ENCODE results near the gene AQP4. TPM values are rescaled to one million over a fixed set of nuclear protein-coding genes. Genes with fewer than 3 reads are reported as not detected.

The AQP4 gene
- total RNA-seq, 2 experiments from 2014 or later = not detected

GRCh38 chr18:26832302-26832701 is 33.2 kb downstream of the AQP4 start:
- H3K27ac ChIP-seq (ENCODE audit: low read depth, low read length, poor library complexity, severe bottlenecking) = no peak overlapping the region
- no peaks in the 10 kb centered on the region for H4K20me1 ChIP-seq (ENCODE audit: insufficient read depth, low read length)
- H2AFZ ChIP-seq (ENCODE audit: low read length) = no peak overlapping the region
- intact Hi-C loops (cut with micrococcal nuclease; ENCODE audit: unreplicated experiment) = no loop called here
- DNase-seq (ENCODE audit: low spot score) = no peak
- ChIA-PET POLR2A (no interaction called here), CTCF (ENCODE audit: unreplicated experiment) (no interaction called here)
- no peaks in the 10 kb centered on the region for H3K9me3 ChIP-seq (ENCODE audit: low read length)
- no peak overlapping the region for H3K4me3 ChIP-seq (ENCODE audit: low read depth, low read length, poor library complexity, severe bottlenecking)
- no peaks in the 10 kb centered on the region for H3K4me1 ChIP-seq (ENCODE audit: insufficient read depth, low read length, poor library complexity, severe bottlenecking)
- no TSS peak for BruUV-seq (replicated peaks)
- no peaks in the 10 kb centered on the region for H3K9me2 ChIP-seq (ENCODE audit: insufficient read depth, low read length)
- TF ChIP-seq EZH2phosphoT487 (IDR thresholded peaks at IDR 0.05; ENCODE audit: borderline replicate concordance, low read depth, low read length) (no peak), CTCF (conservative IDR thresholded peaks at IDR 0.05; ENCODE audit: low read length) (no peak)
- no peak overlapping the region for H3K4me2 ChIP-seq (ENCODE audit: low read length)
- no peaks in the 10 kb centered on the region for H3K36me3 ChIP-seq (ENCODE audit: insufficient read depth, low read length)
- H3K79me2 ChIP-seq (ENCODE audit: insufficient read depth, low read depth, low read length) = no peaks in the 10 kb centered on the region

GRCh38 chr18:26827581-26827980 is 37.9 kb downstream of the AQP4 start:
- Histone ChIP-seq H3K9me3 (ENCODE audit: low read length) (no peaks in the 10 kb centered on the region), H3K4me3 (ENCODE audit: low read depth, low read length, poor library complexity, severe bottlenecking) (no peak overlapping the region), H2AFZ (ENCODE audit: low read length) (no peak overlapping the region), H3K36me3 (ENCODE audit: insufficient read depth, low read length) (no peaks in the 10 kb centered on the region), H3K9me2 (ENCODE audit: insufficient read depth, low read length) (no peaks in the 10 kb centered on the region), H4K20me1 (ENCODE audit: insufficient read depth, low read length) (no peaks in the 10 kb centered on the region), H3K4me1 (ENCODE audit: insufficient read depth, low read length, poor library complexity, severe bottlenecking) (no peaks in the 10 kb centered on the region), H3K4me2 (ENCODE audit: low read length) (no peak overlapping the region), H3K79me2 (ENCODE audit: insufficient read depth, low read depth, low read length) (no peaks in the 10 kb centered on the region), H3K27ac (ENCODE audit: low read depth, low read length, poor library complexity, severe bottlenecking) (no peak overlapping the region)
- DNase-seq (ENCODE audit: low spot score) = no peak
- BruUV-seq (replicated peaks) = no TSS peak
- intact Hi-C loops (cut with micrococcal nuclease; ENCODE audit: unreplicated experiment) = no loop called here
- ChIA-PET POLR2A (no interaction called here), CTCF (ENCODE audit: unreplicated experiment) (no interaction called here)
- no peak for TF ChIP-seq CTCF (conservative IDR thresholded peaks at IDR 0.05; ENCODE audit: low read length)

- H3K9me2 ChIP-seq (ENCODE audit: insufficient read depth, low read length) = no peaks in the 10 kb centered on the region
- no peak overlapping the region for H3K4me2 ChIP-seq (ENCODE audit: low read length)
- H3K4me1 ChIP-seq (ENCODE audit: insufficient read depth, low read length, poor library complexity, severe bottlenecking) = no peaks in the 10 kb centered on the region
- no TSS peak for BruUV-seq (replicated peaks)
- TF ChIP-seq EZH2phosphoT487 (IDR thresholded peaks at IDR 0.05; ENCODE audit: borderline replicate concordance, low read depth, low read length) (no peak), CTCF (conservative IDR thresholded peaks at IDR 0.05; ENCODE audit: low read length) (no peak)
- ChIA-PET CTCF (ENCODE audit: unreplicated experiment) (no interaction called here), POLR2A (interaction anchor here (0.7 kb wide), 1 partner anchor 980 kb away, joined by 5 read pairs; no protein-coding TSS in a partner anchor)
- no peak overlapping the region for H3K4me3 ChIP-seq (ENCODE audit: low read depth, low read length, poor library complexity, severe bottlenecking)
- no peaks in the 10 kb centered on the region for H3K79me2 ChIP-seq (ENCODE audit: insufficient read depth, low read depth, low read length)
- H3K27ac ChIP-seq (ENCODE audit: low read depth, low read length, poor library complexity, severe bottlenecking) = no peak overlapping the region
- intact Hi-C loops (cut with micrococcal nuclease; ENCODE audit: unreplicated experiment) = no loop called here
- no peaks in the 10 kb centered on the region for H3K9me3 ChIP-seq (ENCODE audit: low read length)
- no peak overlapping the region for H2AFZ ChIP-seq (ENCODE audit: low read length)
- no peak for DNase-seq (ENCODE audit: low spot score)
- H4K20me1 ChIP-seq (ENCODE audit: insufficient read depth, low read length) = no peaks in the 10 kb centered on the region
- H3K36me3 ChIP-seq (ENCODE audit: insufficient read depth, low read length) = no peaks in the 10 kb centered on the region
Measured at GRCh38 chr18:26826656-26827235, 38.8 kb downstream of the AQP4 start.

Measured in OCI-LY7 (cell line).